ENCODE measurements around the gene PLEKHA1. TPM values are rescaled to one million over a fixed set of nuclear protein-coding genes. Genes with fewer than 3 reads are reported as not detected.

The PLEKHA1 gene
- total and polyA plus RNA-seq, 2 donors (not counting 1 experiment from before 2014, with no cell fraction given): 9.0 to 34.0 TPM

- 75% methylated on average over 8 of the region's 11 CpGs for WGBS (ENCODE audit: insufficient coverage)
- DNase-seq: no peak
- no peaks in the 10 kb centered on the region for H3K9me3 Mint-ChIP-seq (ENCODE audit: insufficient read depth)
- peaks cover 13% of the 10 kb centered on the region for H3K27me3 Mint-ChIP-seq
- intact Hi-C loops (cut with micrococcal nuclease): loop anchor here (10.0 kb wide), 1 partner anchor 1212 kb away; no protein-coding TSS in a partner anchor
- H2AFZ ChIP-seq (ENCODE audit: insufficient read depth, low read depth, low read length, poor library complexity, severe bottlenecking): no peak overlapping the region
- peaks cover 11 to 12% of the 10 kb centered on the region in 2 donors for H3K4me1 ChIP-seq (ENCODE audit: control insufficient read depth in 2 of 2, insufficient read depth in 2 of 2, low read length in 2 of 2)
- H4K20me1 ChIP-seq (ENCODE audit: control insufficient read depth, insufficient read depth, low read length, poor library complexity, severe bottlenecking): no peaks in the 10 kb centered on the region
- ChIA-PET CTCF (interaction anchor here (0.6 to 4.3 kb wide), 21 partner anchors 9 to 222 kb away, joined by 3 to 114 read pairs (median 4); partner anchors contain the start of gene PLEKHA1), POLR2A (interaction anchor here (0.9 kb wide), 1 partner anchor 44 kb away, joined by 3 read pairs; no protein-coding TSS in a partner anchor)
- ATAC-seq (ENCODE audit: low read depth): no peak
- H3K4me3 ChIP-seq (ENCODE audit: control extremely low read depth in 1 of 5, extremely low read depth in 1 of 5, insufficient read depth in 1 of 5, low read depth in 2 of 5, low read length in 4 of 5): no peak overlapping the region
- H3K27ac ChIP-seq (ENCODE audit: low read length in 2 of 2): no peak overlapping the region
- peaks cover 13% of the 10 kb centered on the region for H3K4me1 Mint-ChIP-seq
- H3K9me3 ChIP-seq (ENCODE audit: control extremely low read depth in 1 of 3, control insufficient read depth in 2 of 3, insufficient read depth in 1 of 3, low read length in 2 of 3): no peaks in the 10 kb centered on the region
- no peak overlapping the region for H3K9ac ChIP-seq (ENCODE audit: low read length)
- peaks cover 0 to 3% (median 1%) of the 10 kb centered on the region in 4 experiments for H3K27me3 ChIP-seq (replicated peaks in 1 of 4; ENCODE audit: control extremely low read depth in 1 of 4, control insufficient read depth in 3 of 4, insufficient read depth in 4 of 4, low read length in 3 of 4)
- H3K79me2 ChIP-seq (ENCODE audit: control insufficient read depth, insufficient read depth, low read length): no peaks in the 10 kb centered on the region
- H3K4me2 ChIP-seq (replicated peaks; ENCODE audit: low read depth, low read length, poor library complexity, severe bottlenecking): no peak overlapping the region
- no peak overlapping the region for H3K4me3 Mint-ChIP-seq
- TF ChIP-seq CTCF (IDR thresholded peaks at IDR 0.05): no peak
- no peak for TF ChIP-seq EZH2 (IDR thresholded peaks at IDR 0.05; ENCODE audit: borderline replicate concordance, insufficient read depth, low read depth, low read length, poor library complexity, severe bottlenecking)
- H3K27ac Mint-ChIP-seq: no peak overlapping the region
- no peaks in the 10 kb centered on the region for H3K36me3 ChIP-seq (replicated peaks in 1 of 2; ENCODE audit: control extremely low read depth in 1 of 2, control insufficient read depth in 1 of 2, extremely low read depth in 1 of 2, insufficient read depth in 2 of 2, low read length in 1 of 2)
Measured at GRCh38 chr10:122343135-122343800, 31.2 kb upstream of the PLEKHA1 start.

GRCh38 chr10:122343936-122344335 lies 30.6 kb upstream of the PLEKHA1 start:
- Histone ChIP-seq H3K4me3 (ENCODE audit: control extremely low read depth in 1 of 5, extremely low read depth in 1 of 5, insufficient read depth in 1 of 5, low read depth in 2 of 5, low read length in 4 of 5) (no peak overlapping the region), H3K27ac (ENCODE audit: low read length in 2 of 2) (no peak overlapping the region), H3K9ac (ENCODE audit: low read length) (no peak overlapping the region), H3K79me2 (ENCODE audit: control insufficient read depth, insufficient read depth, low read length) (no peaks in the 10 kb centered on the region), H2AFZ (ENCODE audit: insufficient read depth, low read depth, low read length, poor library complexity, severe bottlenecking) (no peak overlapping the region), H3K9me3 (ENCODE audit: control extremely low read depth in 1 of 3, control insufficient read depth in 2 of 3, insufficient read depth in 1 of 3, low read length in 2 of 3) (no peaks in the 10 kb centered on the region), H4K20me1 (ENCODE audit: control insufficient read depth, insufficient read depth, low read length, poor library complexity, severe bottlenecking) (no peaks in the 10 kb centered on the region), H3K4me1 (ENCODE audit: control insufficient read depth in 2 of 2, insufficient read depth in 2 of 2, low read length in 2 of 2) (peaks cover 17 to 19% of the 10 kb centered on the region in 2 donors), H3K36me3 (replicated peaks in 1 of 2; ENCODE audit: control extremely low read depth in 1 of 2, control insufficient read depth in 1 of 2, extremely low read depth in 1 of 2, insufficient read depth in 2 of 2, low read length in 1 of 2) (no peaks in the 10 kb centered on the region), H3K4me2 (replicated peaks; ENCODE audit: low read depth, low read length, poor library complexity, severe bottlenecking) (no peak overlapping the region), H3K27me3 (replicated peaks in 1 of 4; ENCODE audit: control extremely low read depth in 1 of 4, control insufficient read depth in 3 of 4, insufficient read depth in 4 of 4, low read length in 3 of 4) (peaks cover 0 to 3% (median 1%) of the 10 kb centered on the region in 4 experiments)
- H3K27me3 Mint-ChIP-seq: peaks cover 13% of the 10 kb centered on the region
- ATAC-seq (ENCODE audit: low read depth) (no peak), DNase-seq (no peak)
- ChIA-PET POLR2A (interaction anchor here (0.6 kb wide), 1 partner anchor 25 kb away, joined by 10 read pairs; no protein-coding TSS in a partner anchor), CTCF (interaction anchor here (0.6 to 4.3 kb wide), 14 partner anchors 9 to 222 kb away, joined by 3 to 114 read pairs (median 4); partner anchors contain the start of gene PLEKHA1)
- no peaks in the 10 kb centered on the region for H3K9me3 Mint-ChIP-seq (ENCODE audit: insufficient read depth)
- H3K27ac Mint-ChIP-seq: no peak overlapping the region
- WGBS (ENCODE audit: insufficient coverage): 90% methylated on average over 3 of the region's 8 CpGs
- no peak overlapping the region for H3K4me3 Mint-ChIP-seq
- peaks cover 20% of the 10 kb centered on the region for H3K4me1 Mint-ChIP-seq
- TF ChIP-seq EZH2 (IDR thresholded peaks at IDR 0.05; ENCODE audit: borderline replicate concordance, insufficient read depth, low read depth, low read length, poor library complexity, severe bottlenecking) (no peak), CTCF (IDR thresholded peaks at IDR 0.05) (no peak)
- intact Hi-C loops (cut with micrococcal nuclease): loop anchor here (10.0 kb wide), 1 partner anchor 1211 kb away; no protein-coding TSS in a partner anchor

Data from B cell (primary cell).